MM.1S (cell line): Measurements from ENCODE around the gene CBX2.

Experiments
- CTCF ChIP-seq: fragments of 300-600 bp; sonication (generic); IDR thresholded peaks from 2 replicates; pipeline ENCODE4 v1.5.1; 2016; ENCODE audit warnings: antibody characterized with exemption, low read length, mixed read lengths
- EZH2 ChIP-seq: fragments of 300-600 bp; sonication (generic); optimal IDR thresholded peaks from 2 replicates; pipeline ENCODE3; 2017; ENCODE audit warnings: low read depth, mild to moderate bottlenecking, antibody characterized with exemption, low read length, mixed read lengths

- TF ChIP-seq CTCF = no peak
- TF ChIP-seq EZH2 = no peak
Observed at GRCh38 chr17:79824893-79825579, 47.1 kb downstream of the CBX2 start.
